Activated CD8-positive, alpha-beta memory T cell treated with anti-CD3 and anti-CD28 coated beads, Interleukin-2, amount 50 U/mL, for 24 hours (primary cell): ENCODE measurements around the gene PSMD2.

Experiments
- DNase-seq: peaks from one replicate; pipeline ENCODE4 v3.0.0-alpha.2; 2020; ENCODE audit errors: extremely low read depth

Gene PSMD2

GRCh38 chr3:184357248-184358123 is 58.4 kb downstream of the PSMD2 start:
- no peak for DNase-seq

DNA sequence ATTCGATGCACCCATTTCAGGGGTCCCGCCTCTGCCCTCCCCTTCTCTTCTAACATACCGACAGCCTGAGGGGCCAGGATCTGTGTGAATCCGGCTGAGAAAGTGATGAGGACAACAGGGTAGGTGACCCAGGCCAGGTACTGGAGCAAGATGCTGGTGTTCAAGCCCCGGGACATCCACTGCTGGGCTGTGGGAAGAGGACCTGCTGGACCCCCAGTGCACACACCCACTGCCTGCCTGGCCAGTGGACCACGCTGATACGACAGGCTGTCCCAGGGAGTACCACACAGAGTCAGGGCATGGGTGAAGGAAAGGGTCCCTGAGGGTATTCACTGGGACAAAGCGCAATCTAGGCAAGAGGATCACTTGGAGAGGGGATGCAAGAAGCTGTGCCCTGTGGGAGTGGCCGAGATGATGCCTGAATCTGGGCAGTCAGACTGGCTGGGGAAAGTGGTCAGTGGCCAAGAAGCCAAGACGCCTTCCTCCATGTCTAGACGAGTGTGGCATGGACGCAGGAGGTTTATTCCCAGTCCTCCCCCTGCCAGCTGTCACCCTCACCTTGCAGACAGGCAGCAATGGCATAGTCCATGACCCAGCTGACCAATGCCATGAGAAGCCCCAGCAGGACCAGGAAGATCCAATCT is 59.2 kb downstream of the PSMD2 start:
- DNase-seq, result no peak
